Neuronal stem cell (in vitro differentiated cells): ENCODE results near the gene PLA2G7.

Experiments
- DNase-seq: peaks from one replicate; pipeline ENCODE4 v3.0.0-alpha.2; 2013; ENCODE audit warnings: low spot score
- H2AFZ ChIP-seq: one replicate; pipeline ENCODE4 v1.6.1; 2013; ENCODE audit warnings: mild to moderate bottlenecking, low read length, inconsistent platforms
- H2AK5ac ChIP-seq: 2 replicates; pipeline ENCODE4 v1.6.1; 2013; ENCODE audit warnings: low read depth, mild to moderate bottlenecking, inconsistent platforms, low read length, moderate library complexity, mixed read lengths
- H2BK120ac ChIP-seq: 2 replicates; pipeline ENCODE4 v1.6.1; 2013; ENCODE audit warnings: low read depth, mild to moderate bottlenecking, inconsistent platforms, low read length, moderate library complexity, mixed read lengths
- H2BK12ac ChIP-seq: one replicate; pipeline ENCODE4 v1.6.1; 2013; ENCODE audit warnings: low read length, inconsistent platforms
- H2BK15ac ChIP-seq: 2 replicates; pipeline ENCODE4 v1.6.1; 2013; ENCODE audit warnings: mild to moderate bottlenecking, low read length, inconsistent platforms, mixed read lengths
- H2BK5ac ChIP-seq: one replicate; pipeline ENCODE4 v1.6.1; 2013; ENCODE audit warnings: inconsistent platforms, mild to moderate bottlenecking, low read length, moderate library complexity
- H3K14ac ChIP-seq: one replicate; pipeline ENCODE4 v1.6.1; 2013; ENCODE audit warnings: low read length, inconsistent platforms
- H3K18ac ChIP-seq: 2 replicates; pipeline ENCODE4 v1.6.1; 2013; ENCODE audit warnings: low read length, inconsistent platforms
- H3K23ac ChIP-seq: 2 replicates; pipeline ENCODE4 v1.6.1; 2013; ENCODE audit warnings: low read depth, mild to moderate bottlenecking, mixed read lengths, low read length, inconsistent platforms; ENCODE audit not compliant: poor library complexity
- H3K27ac ChIP-seq: replicated peaks from 3 replicates; pipeline ENCODE4 v1.5.1; 2013; ENCODE audit warnings: low read length, inconsistent platforms
- H3K27me3 ChIP-seq, 3 experiments: 2 replicates each; pipeline ENCODE4 v1.6.1; 2013; ENCODE audit warnings: low read length in 3 of 3, mild to moderate bottlenecking in 2 of 3, inconsistent platforms in 1 of 3, low read depth in 1 of 3, mixed read lengths in 1 of 3, moderate library complexity in 1 of 3; ENCODE audit not compliant: control insufficient read depth in 3 of 3, insufficient read depth in 3 of 3
- H3K36me3 ChIP-seq, 2 donors: replicated peaks in 1 of 2; 2 replicates each; pipeline ENCODE4 v1.6.1; 2013; ENCODE audit warnings: low read length in 2 of 2; ENCODE audit not compliant: control insufficient read depth in 2 of 2, insufficient read depth in 2 of 2
- H3K4ac ChIP-seq: 2 replicates; pipeline ENCODE4 v1.6.1; 2013; ENCODE audit warnings: inconsistent platforms, mild to moderate bottlenecking, low read length, moderate library complexity
- H3K4me1 ChIP-seq, 2 donors: 1 replicate in 1 of 2; 2 replicates in 1 of 2; pipeline ENCODE4 v1.6.1; 2013; ENCODE audit warnings: low read length in 2 of 2, low read depth in 1 of 2; ENCODE audit not compliant: control insufficient read depth in 2 of 2, insufficient read depth in 1 of 2
- H3K4me2 ChIP-seq: one replicate; pipeline ENCODE4 v1.6.1; 2013; ENCODE audit warnings: mild to moderate bottlenecking, low read length, inconsistent platforms; ENCODE audit not compliant: insufficient read depth, poor library complexity, severe bottlenecking
- H3K4me3 ChIP-seq, 2 donors: 2 replicates each; pipeline ENCODE4 v1.5.1; 2013; ENCODE audit warnings: low read length in 2 of 2, mild to moderate bottlenecking in 2 of 2, inconsistent platforms in 1 of 2, moderate library complexity in 1 of 2
- H3K79me1 ChIP-seq: one replicate; pipeline ENCODE4 v1.6.1; 2013; ENCODE audit warnings: low read depth, mild to moderate bottlenecking, inconsistent platforms, low read length, moderate library complexity
- H3K9ac ChIP-seq: one replicate; pipeline ENCODE4 v1.6.1; 2013; ENCODE audit warnings: mild to moderate bottlenecking, low read depth, low read length, inconsistent platforms; ENCODE audit not compliant: poor library complexity
- H3K9me3 ChIP-seq, 2 donors: replicated peaks in 1 of 2; 2 replicates each; pipeline versions ENCODE3 to v1.6.1; 2013; ENCODE audit warnings: low read length in 2 of 2, mild to moderate bottlenecking in 2 of 2, inconsistent platforms in 1 of 2, low read depth in 1 of 2, mixed read lengths in 1 of 2, moderate library complexity in 1 of 2; ENCODE audit not compliant: control insufficient read depth in 2 of 2, insufficient read depth in 1 of 2
- H4K8ac ChIP-seq: one replicate; pipeline ENCODE4 v1.6.1; 2013; ENCODE audit warnings: low read depth, mild to moderate bottlenecking, inconsistent platforms, low read length, moderate library complexity
- H4K91ac ChIP-seq: one replicate; pipeline ENCODE4 v1.6.1; 2013; ENCODE audit warnings: low read length, low read depth, mild to moderate bottlenecking, inconsistent platforms; ENCODE audit not compliant: poor library complexity
- WGBS, 2 donors: extraction: QIAGEN DNeasy Blood & Tissue Kit; methylation state at CpG; one replicate each; pipeline ENCODE4 v1.1.7; 2013; ENCODE audit warnings: missing lambda C conversion rate in 2 of 2, mixed read lengths in 1 of 2; ENCODE audit not compliant: insufficient read length in 2 of 2, insufficient replicate concordance in 1 of 2; ENCODE audit errors: extremely low coverage in 2 of 2; 5-methylcytosine and 5-hydroxymethylcytosine counted together

Gene PLA2G7

GRCh38 chr6:46706464-46706863, 28.7 kb downstream of the PLA2G7 start:
- Histone ChIP-seq H3K9me3 (no peaks in the 10 kb centered on the region), H2BK12ac (no peak overlapping the region), H2BK120ac (no peak overlapping the region), H3K23ac (no peak overlapping the region), H3K36me3 (no peaks in the 10 kb centered on the region), H2BK5ac (no peak overlapping the region), H2AFZ (no peak overlapping the region), H3K9ac (no peak overlapping the region), H2BK15ac (no peak overlapping the region), H3K14ac (no peak overlapping the region), H3K4me3 (no peak overlapping the region), H3K27me3 (no peaks in the 10 kb centered on the region), H4K91ac (no peak overlapping the region), H3K27ac (no peak overlapping the region), H2AK5ac (no peak overlapping the region), H3K4me1 (no peaks in the 10 kb centered on the region), H3K18ac (no peak overlapping the region), H3K4me2 (no peak overlapping the region), H4K8ac (no peak overlapping the region), H3K4ac (no peak overlapping the region), H3K79me1 (no peaks in the 10 kb centered on the region)
- WGBS, 2 donors = no CpG with 5 or more reads among the region's 2 CpGs
- DNase-seq = no peak

DNA sequence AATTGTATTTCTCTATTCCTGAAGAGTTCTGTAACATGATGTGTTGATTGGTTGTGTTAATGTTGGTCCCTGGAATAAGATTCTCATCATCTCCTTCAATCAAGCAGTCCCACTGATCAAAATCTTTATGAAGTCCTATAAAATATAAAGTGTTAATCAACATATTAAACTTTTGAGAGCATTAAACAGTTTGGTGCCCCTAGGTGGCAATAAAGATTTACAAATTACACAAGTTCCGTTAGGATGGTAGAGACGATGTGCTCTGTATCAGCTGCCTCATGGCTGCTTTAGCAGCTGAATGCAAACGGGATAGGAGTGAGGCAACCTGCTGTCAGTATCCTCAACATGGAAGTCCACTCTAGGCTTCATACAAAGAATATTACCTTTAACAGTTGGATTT, 30.6 kb downstream of the PLA2G7 start:
- Histone ChIP-seq H2BK12ac (no peak overlapping the region), H2BK5ac (no peak overlapping the region), H3K14ac (no peak overlapping the region), H3K27me3 (no peaks in the 10 kb centered on the region), H3K4me2 (no peak overlapping the region), H3K27ac (no peak overlapping the region), H2AFZ (no peak overlapping the region), H2BK15ac (no peak overlapping the region), H4K91ac (no peak overlapping the region), H3K9ac (no peak overlapping the region), H3K4me1 (no peaks in the 10 kb centered on the region), H2BK120ac (no peak overlapping the region), H3K23ac (no peak overlapping the region), H3K79me1 (no peaks in the 10 kb centered on the region), H3K36me3 (no peaks in the 10 kb centered on the region), H4K8ac (no peak overlapping the region), H3K9me3 (no peaks in the 10 kb centered on the region), H2AK5ac (no peak overlapping the region), H3K18ac (no peak overlapping the region), H3K4ac (no peak overlapping the region), H3K4me3 (no peak overlapping the region)
- no CpG with 5 or more reads among the region's 3 CpGs for WGBS, 2 donors
- DNase-seq = no peak

GRCh38 chr6:46699970-46700369, 35.2 kb downstream of the PLA2G7 start:
- H3K18ac ChIP-seq = no peak overlapping the region
- no peak overlapping the region for H3K4ac ChIP-seq
- no peaks in the 10 kb centered on the region for H3K79me1 ChIP-seq
- H3K4me3 ChIP-seq = no peak overlapping the region
- no peak overlapping the region for H3K27ac ChIP-seq
- H3K9ac ChIP-seq = no peak overlapping the region
- H2AK5ac ChIP-seq = no peak overlapping the region
- H3K4me2 ChIP-seq = no peak overlapping the region
- WGBS, 2 donors = no CpG with 5 or more reads among the region's 1 CpG
- H2AFZ ChIP-seq = no peak overlapping the region
- no peak overlapping the region for H2BK5ac ChIP-seq
- DNase-seq = no peak
- no peaks in the 10 kb centered on the region for H3K36me3 ChIP-seq
- no peak overlapping the region for H2BK12ac ChIP-seq
- H2BK120ac ChIP-seq = no peak overlapping the region
- H3K14ac ChIP-seq = no peak overlapping the region
- no peaks in the 10 kb centered on the region for H3K4me1 ChIP-seq
- no peaks in the 10 kb centered on the region for H3K27me3 ChIP-seq
- no peaks in the 10 kb centered on the region for H3K9me3 ChIP-seq
- no peak overlapping the region for H4K91ac ChIP-seq
- no peak overlapping the region for H3K23ac ChIP-seq
- no peak overlapping the region for H4K8ac ChIP-seq
- no peak overlapping the region for H2BK15ac ChIP-seq

DNA sequence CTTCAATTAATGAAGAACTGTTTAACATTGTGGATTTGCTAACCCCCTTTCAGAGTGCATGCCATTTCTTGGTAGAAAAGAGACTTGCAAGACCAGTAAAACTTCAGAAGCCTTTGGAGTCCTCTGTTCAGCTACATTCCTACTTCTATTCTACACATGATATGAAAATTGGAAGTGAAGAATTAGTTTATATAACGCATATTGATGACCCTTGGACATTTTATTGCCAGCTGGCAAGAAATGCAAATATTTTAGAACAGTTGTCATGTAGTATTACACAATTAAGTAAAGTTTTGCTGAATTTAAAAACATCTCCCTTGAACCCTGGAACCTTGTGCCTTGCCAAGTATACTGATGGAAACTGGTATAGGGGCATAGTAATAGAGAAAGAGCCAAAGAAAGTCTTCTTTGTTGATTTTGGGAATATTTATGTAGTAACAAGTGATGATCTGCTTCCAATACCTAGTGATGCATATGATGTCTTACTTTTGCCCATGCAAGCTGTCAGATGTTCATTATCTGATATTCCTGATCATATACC, 44.2 kb downstream of the PLA2G7 start:
- Histone ChIP-seq H4K91ac (no peak overlapping the region), H3K4ac (no peak overlapping the region), H2BK120ac (no peak overlapping the region), H2BK12ac (no peak overlapping the region), H3K79me1 (no peaks in the 10 kb centered on the region), H3K18ac (no peak overlapping the region), H3K23ac (no peak overlapping the region), H2AK5ac (no peak overlapping the region), H3K36me3 (no peaks in the 10 kb centered on the region), H2BK15ac (no peak overlapping the region), H3K4me2 (no peak overlapping the region), H3K4me3 (no peak overlapping the region), H3K27ac (no peak overlapping the region), H3K9me3 (no peaks in the 10 kb centered on the region), H3K27me3 (no peaks in the 10 kb centered on the region), H4K8ac (no peak overlapping the region), H3K4me1 (no peaks in the 10 kb centered on the region), H3K14ac (no peak overlapping the region), H3K9ac (no peak overlapping the region), H2AFZ (no peak overlapping the region), H2BK5ac (no peak overlapping the region)
- DNase-seq = no peak
- no CpG with 5 or more reads among the region's 1 CpG for WGBS, 2 donors
